PC-9 (cell line): Measurements from ENCODE around the gene TLK2. TPM values are rescaled to one million over a fixed set of nuclear protein-coding genes. Genes with fewer than 3 reads are reported as not detected.

Experiments used
- BruUV-seq: library from RNA; stranded (reverse); fragments of 400-500 nt; replicated peaks from 2 replicates; lab custom pipeline; 2021; lab: Mats Ljungman, UMichigan
- CTCF ChIA-PET: fragments of 300-600 bp; sonication (Branson Sonifier 250); formaldehyde crosslinking; loops from one replicate; lab custom pipeline; 2022; ENCODE audit warnings: antibody characterized with exemption; lab: Charles Lee
- POLR2A ChIA-PET: fragments of 300-600 bp; sonication (Branson Sonifier 250); formaldehyde crosslinking; loops from one replicate; lab custom pipeline; 2022; ENCODE audit warnings: antibody characterized with exemption; ENCODE audit not compliant: unreplicated experiment; lab: Charles Lee
- DNase-seq, 2 experiments: peaks; one replicate each; pipeline versions ENCODE4 v3.0.0 to v3.0.0-alpha.2; 2015 to 2022; ENCODE audit warnings: mixed read lengths in 1 of 2
- H2AFZ ChIP-seq: fragments of 200-600 bp; sonication (generic); 2 replicates; pipeline ENCODE4 v1.8.1; 2017; ENCODE audit warnings: antibody characterized with exemption
- H3F3A ChIP-seq: fragments of 200-600 bp; sonication (generic); 2 replicates; pipeline ENCODE4 v1.8.1; 2017; ENCODE audit warnings: antibody characterized with exemption, mild to moderate bottlenecking, low read depth; ENCODE audit not compliant: insufficient read depth
- H3K27ac ChIP-seq: fragments of 200-600 bp; sonication (generic); 2 replicates; pipeline ENCODE4 v1.6.1; 2016; ENCODE audit warnings: mixed run types
- H3K27me3 ChIP-seq: fragments of 200-600 bp; sonication (generic); 2 replicates; pipeline ENCODE4 v1.6.1; 2016; ENCODE audit warnings: low read depth, mixed run types; ENCODE audit not compliant: insufficient read depth
- H3K36me3 ChIP-seq: fragments of 200-600 bp; sonication (generic); 2 replicates; pipeline ENCODE4 v1.6.1; 2016; ENCODE audit warnings: low read depth, mixed run types
- H3K4me1 ChIP-seq: fragments of 200-600 bp; sonication (generic); replicated peaks from 2 replicates; pipeline ENCODE4 v1.6.1; 2016; ENCODE audit warnings: mixed run types; ENCODE audit not compliant: insufficient read depth
- H3K4me2 ChIP-seq: fragments of 200-600 bp; sonication (generic); 2 replicates; pipeline ENCODE4 v1.6.1; 2017; ENCODE audit warnings: mixed run types
- H3K4me3 ChIP-seq: fragments of 200-600 bp; sonication (generic); 2 replicates; pipeline ENCODE4 v1.6.1; 2016; ENCODE audit warnings: mixed run types
- H3K79me2 ChIP-seq: fragments of 200-600 bp; sonication (generic); 2 replicates; pipeline ENCODE4 v1.6.1; 2017; ENCODE audit warnings: low read depth, mixed run types
- H3K9me2 ChIP-seq: fragments of 200-600 bp; sonication (generic); 2 replicates; pipeline ENCODE4 v1.8.1; 2017; ENCODE audit warnings: mild to moderate bottlenecking; ENCODE audit not compliant: insufficient read depth
- H3K9me3 ChIP-seq: fragments of 200-600 bp; sonication (generic); 2 replicates; pipeline ENCODE4 v1.8.1; 2016; ENCODE audit warnings: low read depth; ENCODE audit not compliant: insufficient read depth
- H4K20me1 ChIP-seq: fragments of 200-600 bp; sonication (generic); 2 replicates; pipeline ENCODE4 v1.8.1; 2017; ENCODE audit not compliant: insufficient read depth
- EZH2 ChIP-seq: fragments of 200-600 bp; sonication (generic); IDR thresholded peaks from 2 replicates; pipeline ENCODE4 v1.8.0; 2017; ENCODE audit warnings: antibody characterized with exemption, low read depth
- intact Hi-C: fragments of 100-400 bp; cut with micrococcal nuclease; formaldehyde crosslinking; loops from one replicate; pipeline ENCODE4 v1.10.0; 2022; ENCODE audit not compliant: unreplicated experiment
- total RNA-seq: library from RNA; stranded (reverse); gene quantifications from 2 replicates; pipeline ENCODE4 v1.2.3, GENCODE V29; 2021
- TF ChIP-seq, protein P1 (sequence below): fragments of 200-600 bp; sonication (generic); conservative IDR thresholded peaks from 2 replicates; pipeline ENCODE4 v1.6.1; 2017; ENCODE audit warnings: mixed run types, antibody characterized with exemption, mild to moderate bottlenecking, moderate library complexity

Gene TLK2
- total RNA-seq, 1 experiment from 2014 or later: 40.7 TPM

DNA sequence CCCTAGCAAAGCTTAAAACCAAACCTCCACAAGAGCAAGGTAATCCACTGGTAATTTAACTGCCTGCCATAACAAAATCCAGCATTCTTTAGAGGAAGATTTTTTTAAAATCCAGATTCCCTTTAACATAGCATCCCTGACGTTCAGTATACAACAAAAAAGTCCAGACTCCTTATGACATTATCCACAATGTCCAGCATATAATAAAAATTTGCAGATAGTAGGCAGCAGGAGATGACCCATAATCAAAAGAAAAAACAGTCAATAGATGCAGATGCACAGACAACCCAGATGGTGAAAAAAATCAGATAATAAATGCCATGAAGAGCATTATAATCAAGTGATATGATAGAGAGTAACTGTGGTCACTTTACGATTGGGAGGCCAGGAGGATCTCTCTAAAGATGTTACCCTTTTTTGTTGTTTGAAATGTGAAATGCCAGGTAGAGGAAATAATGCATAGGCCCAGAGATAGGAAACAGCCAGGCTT, 182.0 kb downstream of the TLK2 start:
- H3K9me3 ChIP-seq: no peaks in the 10 kb centered on the region
- CTCF ChIA-PET: no interaction called here
- H3K79me2 ChIP-seq: no peaks in the 10 kb centered on the region
- no peak overlapping the region for H3K27ac ChIP-seq
- no peaks in the 10 kb centered on the region for H3K27me3 ChIP-seq
- no peak overlapping the region for H2AFZ ChIP-seq
- no peaks in the 10 kb centered on the region for H3K4me1 ChIP-seq
- no TSS peak for BruUV-seq
- no peaks in the 10 kb centered on the region for H4K20me1 ChIP-seq
- intact Hi-C loops: no loop called here
- POLR2A ChIA-PET: no interaction called here
- H3K36me3 ChIP-seq: no peaks in the 10 kb centered on the region
- no peaks in the 10 kb centered on the region for H3F3A ChIP-seq
- no peaks in the 10 kb centered on the region for H3K9me2 ChIP-seq
- H3K4me2 ChIP-seq: no peak overlapping the region
- DNase-seq: no peak
- no peak for TF ChIP-seq EZH2
- TF ChIP-seq, protein P1, sequence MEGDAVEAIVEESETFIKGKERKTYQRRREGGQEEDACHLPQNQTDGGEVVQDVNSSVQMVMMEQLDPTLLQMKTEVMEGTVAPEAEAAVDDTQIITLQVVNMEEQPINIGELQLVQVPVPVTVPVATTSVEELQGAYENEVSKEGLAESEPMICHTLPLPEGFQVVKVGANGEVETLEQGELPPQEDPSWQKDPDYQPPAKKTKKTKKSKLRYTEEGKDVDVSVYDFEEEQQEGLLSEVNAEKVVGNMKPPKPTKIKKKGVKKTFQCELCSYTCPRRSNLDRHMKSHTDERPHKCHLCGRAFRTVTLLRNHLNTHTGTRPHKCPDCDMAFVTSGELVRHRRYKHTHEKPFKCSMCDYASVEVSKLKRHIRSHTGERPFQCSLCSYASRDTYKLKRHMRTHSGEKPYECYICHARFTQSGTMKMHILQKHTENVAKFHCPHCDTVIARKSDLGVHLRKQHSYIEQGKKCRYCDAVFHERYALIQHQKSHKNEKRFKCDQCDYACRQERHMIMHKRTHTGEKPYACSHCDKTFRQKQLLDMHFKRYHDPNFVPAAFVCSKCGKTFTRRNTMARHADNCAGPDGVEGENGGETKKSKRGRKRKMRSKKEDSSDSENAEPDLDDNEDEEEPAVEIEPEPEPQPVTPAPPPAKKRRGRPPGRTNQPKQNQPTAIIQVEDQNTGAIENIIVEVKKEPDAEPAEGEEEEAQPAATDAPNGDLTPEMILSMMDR: no peak
- no peak overlapping the region for H3K4me3 ChIP-seq

DNA sequence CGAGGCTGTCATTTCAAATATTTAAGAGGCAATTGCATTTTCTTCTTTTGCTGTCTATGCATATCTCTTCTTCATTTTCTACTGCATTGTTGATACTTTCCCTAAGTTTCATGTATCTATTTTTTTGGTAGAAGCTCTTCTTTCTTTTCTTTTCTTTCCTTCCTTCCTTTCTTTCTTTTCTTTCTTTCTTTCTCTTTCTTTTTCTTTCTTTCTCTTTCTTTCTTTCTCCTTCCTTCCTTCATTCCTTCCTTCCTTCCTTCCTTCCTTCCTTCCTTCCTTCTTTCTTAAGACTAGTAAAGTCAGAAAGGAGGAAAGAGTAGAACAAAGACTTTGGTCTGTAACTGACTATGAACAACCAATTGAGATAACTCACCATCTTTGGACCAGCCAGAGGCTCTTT, 182.7 kb downstream of the TLK2 start:
- no peak for DNase-seq
- Histone ChIP-seq H4K20me1 (no peaks in the 10 kb centered on the region), H3K4me2 (no peak overlapping the region), H3K27ac (no peak overlapping the region), H2AFZ (no peak overlapping the region), H3F3A (no peaks in the 10 kb centered on the region), H3K9me2 (no peaks in the 10 kb centered on the region), H3K27me3 (no peaks in the 10 kb centered on the region), H3K4me1 (no peaks in the 10 kb centered on the region), H3K36me3 (no peaks in the 10 kb centered on the region), H3K4me3 (no peak overlapping the region), H3K9me3 (no peaks in the 10 kb centered on the region), H3K79me2 (no peaks in the 10 kb centered on the region)
- intact Hi-C loops: no loop called here
- POLR2A ChIA-PET: no interaction called here
- CTCF ChIA-PET: no interaction called here
- TF ChIP-seq, protein P1: no peak
- TF ChIP-seq EZH2: no peak
- no TSS peak for BruUV-seq

DNA sequence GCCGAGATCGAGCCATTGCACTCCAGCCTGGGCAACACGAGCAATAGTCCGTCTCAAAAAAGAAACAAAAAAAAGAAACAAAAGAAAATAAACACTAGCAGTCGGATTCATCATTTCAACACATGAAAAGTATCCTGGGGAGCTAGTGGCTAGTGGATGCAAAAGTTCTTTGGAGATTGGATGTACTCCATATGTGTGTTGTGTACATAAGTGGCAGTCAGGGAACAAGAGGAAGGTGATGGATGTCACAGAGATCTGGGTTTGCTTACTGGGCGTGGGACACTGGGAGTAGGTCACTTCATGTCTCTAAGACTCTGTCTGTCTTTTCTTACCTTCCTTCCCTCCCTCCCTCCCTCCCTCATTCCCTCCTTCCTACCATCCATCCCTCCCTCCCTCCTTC, 184.2 kb downstream of the TLK2 start:
- no peaks in the 10 kb centered on the region for H3K79me2 ChIP-seq
- no peak overlapping the region for H3K4me3 ChIP-seq
- H2AFZ ChIP-seq: no peak overlapping the region
- no peaks in the 10 kb centered on the region for H3K36me3 ChIP-seq
- no peaks in the 10 kb centered on the region for H3K27me3 ChIP-seq
- no peaks in the 10 kb centered on the region for H3F3A ChIP-seq
- intact Hi-C loops: no loop called here
- H3K4me2 ChIP-seq: no peak overlapping the region
- no peaks in the 10 kb centered on the region for H3K4me1 ChIP-seq
- no peak for DNase-seq
- no peaks in the 10 kb centered on the region for H3K9me3 ChIP-seq
- TF ChIP-seq EZH2: no peak
- TF ChIP-seq, protein P1: no peak
- CTCF ChIA-PET: interaction anchor here (0.6 kb wide), 1 partner anchor 542 kb away, joined by 4 read pairs; no protein-coding TSS in a partner anchor
- no TSS peak for BruUV-seq
- H4K20me1 ChIP-seq: no peaks in the 10 kb centered on the region
- H3K9me2 ChIP-seq: no peaks in the 10 kb centered on the region
- H3K27ac ChIP-seq: no peak overlapping the region
- POLR2A ChIA-PET: interaction anchor here (0.5 kb wide), 1 partner anchor 721 kb away, joined by 5 read pairs; no protein-coding TSS in a partner anchor

Other genes starting within 250 kb of the TLK2 start
- gene EFCAB3, start 98.3 kb upstream of the TLK2 start, total RNA-seq: not detected in 2 replicates
- gene METTL2A, start 54.9 kb upstream of the TLK2 start, total RNA-seq: 23.1 and 28.1 TPM in 2 replicates
- gene MRC2, start 148.8 kb downstream of the TLK2 start, total RNA-seq: 1.0 and 2.8 TPM in 2 replicates